Sciatic nerve (tissue), 2 donors: ENCODE results near the gene C11orf21. TPM values are rescaled to one million over a fixed set of nuclear protein-coding genes. Genes with fewer than 3 reads are reported as not detected.
A peak's percentile ranks its signal among the peaks of the same experiment; 100 is the strongest.

Experiments
- ATAC-seq: fragments of 200-7000 bp; cut with Tn5 transposase; one replicate; pipeline ENCODE4 v1.9.1; 2020; ENCODE audit warnings: mild to moderate bottlenecking, moderate library complexity
- DNase-seq: peaks from one replicate; pipeline ENCODE4 v3.0.0-alpha.2; 2020; ENCODE audit warnings: low spot score
- intact Hi-C: fragments of 100-400 bp; cut with DNase I; formaldehyde crosslinking; loops from one replicate; pipeline ENCODE4 v1.14.2; 2022
- total RNA-seq: library from RNA; stranded (reverse); fragmentation: NEBNext Ultra II Directional; extraction: Animal tissue kit (Norgen Biotek cat#: 25700); gene quantifications from one replicate; pipeline ENCODE4 v1.2.1, GENCODE V29; 2021
- donor health status: DM: no; HTN: no; CAD: no.
- donor health status: DM: no; HTN: no; CAD: no.

C11orf21 gene
- total RNA-seq, 1 donor from 2014 or later, result 3.1 TPM

- intact Hi-C loops, result no loop called here
- no peak for DNase-seq
- no peak for ATAC-seq
Observed at GRCh38 chr11:2325719-2326118, 24.0 kb upstream of the C11orf21 start.

- intact Hi-C loops, result no loop called here
- DNase-seq, result no peak
- ATAC-seq, result no peak
Observed at GRCh38 chr11:2325123-2325522, 23.4 kb upstream of the C11orf21 start.

- DNase-seq (no peak), ATAC-seq (no peak)
- intact Hi-C loops, result no loop called here
Observed at GRCh38 chr11:2321311-2321683, 19.6 kb upstream of the C11orf21 start.

GRCh38 chr11:2320568-2321310, 19.0 kb upstream of the C11orf21 start:
- no peak for DNase-seq
- no peak for ATAC-seq

GRCh38 chr11:2319791-2320472, 18.2 kb upstream of the C11orf21 start:
- ATAC-seq (no peak), DNase-seq (no peak)
- intact Hi-C loops, result loop anchor here (10.0 kb wide), 1 partner anchor 1485 kb away; the partner anchor contains the start of gene CD151

More at GRCh38 chr11:2320568-2321310, 19.0 kb upstream of the C11orf21 start:
- intact Hi-C loops, result no loop called here

GRCh38 chr11:2318707-2319106, 17.0 kb upstream of the C11orf21 start:
- DNase-seq (no peak), ATAC-seq (no peak)
- intact Hi-C loops, result loop anchor here (10.0 kb wide), 1 partner anchor 1484 kb away; the partner anchor contains the start of gene CD151

- ATAC-seq (no peak), DNase-seq (no peak)
- intact Hi-C loops, result loop anchor here (10.0 kb wide), 1 partner anchor 1483 kb away; the partner anchor contains the start of gene CD151
Observed at GRCh38 chr11:2318123-2318522, 16.4 kb upstream of the C11orf21 start.

GRCh38 chr11:2317354-2318050, 15.8 kb upstream of the C11orf21 start:
- DNase-seq (peak; percentile 48), ATAC-seq (no peak)
- intact Hi-C loops, result loop anchor here (10.0 kb wide), 1 partner anchor 1483 kb away; the partner anchor contains the start of gene CD151

GRCh38 chr11:2316963-2317244, 15.2 kb upstream of the C11orf21 start:
- DNase-seq (no peak), ATAC-seq (no peak)
- intact Hi-C loops, result loop anchor here (10.0 kb wide), 1 partner anchor 1482 kb away; the partner anchor contains the start of gene CD151

GRCh38 chr11:2316169-2316962, 14.6 kb upstream of the C11orf21 start:
- no peak for ATAC-seq
- DNase-seq, result no peak

GRCh38 chr11:2315395-2316168, 13.9 kb upstream of the C11orf21 start:
- intact Hi-C loops, result loop anchor here (10.0 kb wide), 1 partner anchor 1481 kb away; the partner anchor contains the start of gene CD151
- DNase-seq (peak; percentile 64), ATAC-seq (peak; percentile 7)

More at GRCh38 chr11:2316169-2316962, 14.6 kb upstream of the C11orf21 start:
- intact Hi-C loops, result loop anchor here (10.0 kb wide), 1 partner anchor 1482 kb away; the partner anchor contains the start of gene CD151

- ATAC-seq (peak; percentile 88), DNase-seq (peak; percentile 96)
- intact Hi-C loops, result loop anchor here (10.0 kb wide), 1 partner anchor 1480 kb away; the partner anchor contains the start of gene CD151
Observed at GRCh38 chr11:2314525-2315394, 13.0 kb upstream of the C11orf21 start.

GRCh38 chr11:2314136-2314524, 12.4 kb upstream of the C11orf21 start:
- intact Hi-C loops, result loop anchor here (10.0 kb wide), 1 partner anchor 1479 kb away; the partner anchor contains the start of gene CD151
- no peak for DNase-seq
- ATAC-seq, result no peak

GRCh38 chr11:2313051-2313951, 11.6 kb upstream of the C11orf21 start:
- intact Hi-C loops, result loop anchor here (10.0 kb wide), 1 partner anchor 1478 kb away; the partner anchor contains the start of gene CD151
- ATAC-seq, result no peak
- DNase-seq, result peak; percentile 63

GRCh38 chr11:2312232-2313042, 10.7 kb upstream of the C11orf21 start:
- peak; percentile 80 for DNase-seq
- intact Hi-C loops, result loop anchor here (10.0 kb wide), 1 partner anchor 1478 kb away; the partner anchor contains the start of gene CD151
- ATAC-seq, result peak; percentile 22
